Panc1 (cell line): ENCODE data around the gene NPTX2. TPM values are rescaled to one million over a fixed set of nuclear protein-coding genes. Genes with fewer than 3 reads are reported as not detected.

Experiments used
- ATAC-seq: fragments of 200-7000 bp; cut with Tn5 transposase; 2 replicates; pipeline ENCODE4 v1.9.1; 2020; ENCODE audit warnings: mild to moderate bottlenecking, moderate library complexity
- BruUV-seq: library from RNA; stranded (reverse); fragments of 400-500 nt; replicated peaks from 2 replicates; lab custom pipeline; 2021; lab: Mats Ljungman, UMichigan
- CTCF ChIA-PET: fragments of 300-600 bp; sonication (Branson Sonifier 250); formaldehyde crosslinking; loops from one replicate; lab custom pipeline; 2022; ENCODE audit warnings: antibody characterized with exemption; lab: Charles Lee
- POLR2A ChIA-PET: fragments of 300-600 bp; sonication (Branson Sonifier 250); formaldehyde crosslinking; loops from one replicate; lab custom pipeline; 2022; ENCODE audit warnings: antibody characterized with exemption; lab: Charles Lee
- DNase-seq: peaks from one replicate; pipeline ENCODE4 v3.0.0-alpha.2; 2010; ENCODE audit warnings: low read depth, low spot score
- H3K27ac ChIP-seq: 2 replicates; pipeline ENCODE4 v1.5.1; 2011; ENCODE audit warnings: mild to moderate bottlenecking, low read length, inconsistent platforms
- H3K27me3 ChIP-seq: fragments of 200-500 bp; sonication (Bioruptor generic); 2 replicates; pipeline ENCODE4 v1.6.0; 2014; ENCODE audit warnings: low read length, inconsistent platforms; ENCODE audit not compliant: control insufficient read depth, insufficient read depth
- H3K36me3 ChIP-seq: fragments of 200-500 bp; sonication (Bioruptor generic); 2 replicates; pipeline ENCODE4 v1.5.1; 2014; ENCODE audit warnings: inconsistent platforms, mild to moderate bottlenecking, low read length, moderate library complexity; ENCODE audit not compliant: control insufficient read depth, insufficient read depth
- H3K4me1 ChIP-seq: 2 replicates; pipeline ENCODE4 v1.5.1; 2011; ENCODE audit warnings: inconsistent platforms, mild to moderate bottlenecking, low read length, moderate library complexity; ENCODE audit not compliant: control insufficient read depth, insufficient read depth
- H3K4me3 ChIP-seq, 2 experiments: 2 replicates each; pipeline ENCODE4 v1.5.1; 2011 to 2012; ENCODE audit warnings: low read depth in 2 of 2, low read length in 2 of 2, mild to moderate bottlenecking in 2 of 2, inconsistent platforms in 1 of 2, moderate library complexity in 1 of 2
- H3K9me3 ChIP-seq: fragments of 200-500 bp; sonication (Bioruptor generic); 2 replicates; pipeline ENCODE4 v1.5.1; 2014; ENCODE audit warnings: low read depth, mild to moderate bottlenecking, inconsistent platforms, low read length, moderate library complexity; ENCODE audit not compliant: control insufficient read depth, insufficient read depth
- CTCF ChIP-seq: fragments of 450-650 bp; IDR thresholded peaks from 2 replicates; pipeline ENCODE4 v1.5.1; 2017; ENCODE audit warnings: mild to moderate bottlenecking
- POLR2AphosphoS5 ChIP-seq: IDR thresholded peaks from 2 replicates; pipeline ENCODE4 v1.6.1; 2012; ENCODE audit warnings: mild to moderate bottlenecking, low read depth, low read length, moderate library complexity
- REST ChIP-seq, 2 experiments: IDR thresholded peaks; 2 replicates each; pipeline ENCODE4 v1.6.1; 2011 to 2012; ENCODE audit warnings: low read depth in 2 of 2, control low read depth in 1 of 2, low read length in 1 of 2, mild to moderate bottlenecking in 1 of 2, moderate library complexity in 1 of 2; ENCODE audit not compliant: insufficient read depth in 1 of 2
- SIN3A ChIP-seq: IDR thresholded peaks from 2 replicates; pipeline ENCODE4 v1.6.1; 2012; ENCODE audit warnings: low read depth, mild to moderate bottlenecking, low read length, moderate library complexity, borderline replicate concordance; ENCODE audit not compliant: insufficient read depth
- TCF7L2 ChIP-seq: IDR thresholded peaks from 2 replicates; pipeline ENCODE4 v1.6.1; 2011; ENCODE audit warnings: mild to moderate bottlenecking, low read depth, low read length, inconsistent platforms
- in situ Hi-C: cut with HindIII; loops from 2 replicates; pipeline ENCODE4 v1.10.0; 2016; ENCODE audit warnings: low sequenced_read_pairs, low pct_unique_long_range_greater_than_20kb
- intact Hi-C: fragments of 100-400 bp; cut with micrococcal nuclease; formaldehyde crosslinking; loops from one replicate; pipeline ENCODE4 v1.10.0; 2022; ENCODE audit not compliant: unreplicated experiment
- total RNA-seq: library from RNA; stranded (reverse); gene quantifications from one replicate; pipeline ENCODE4 v1.2.1, GENCODE V29; 2021; ENCODE audit not compliant: unreplicated experiment

Gene NPTX2
- total RNA-seq, 1 experiment from 2014 or later: 0.15 TPM

DNA sequence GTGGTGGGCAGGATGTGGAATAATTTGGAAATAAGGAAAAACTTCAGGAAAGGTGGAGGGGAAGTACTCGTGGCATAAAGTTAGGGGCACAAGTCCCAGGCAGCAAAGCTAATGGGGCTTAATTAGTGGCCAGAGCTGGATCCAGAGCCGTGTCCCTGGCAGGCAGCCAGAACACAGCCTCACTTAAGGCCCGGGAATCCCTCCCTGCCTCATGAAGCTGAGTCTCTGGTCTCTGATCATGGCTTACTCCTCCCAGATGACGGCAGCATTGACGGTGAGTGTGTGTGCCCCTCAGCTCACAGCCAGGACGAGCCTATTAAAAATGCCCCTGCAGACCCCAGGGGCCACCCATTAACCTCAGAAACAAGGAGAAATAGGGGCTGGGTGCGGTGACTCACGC is 48.2 kb upstream of the NPTX2 start:
- H3K4me1 ChIP-seq: no peaks in the 10 kb centered on the region
- ChIA-PET CTCF (no interaction called here), POLR2A (no interaction called here)
- H3K27ac ChIP-seq: no peak overlapping the region
- intact Hi-C loops (no loop called here), in situ Hi-C loops (no loop called here)
- no peaks in the 10 kb centered on the region for H3K9me3 ChIP-seq
- TF ChIP-seq SIN3A (no peak), REST (IDR thresholded peaks at IDR 0.05; ENCODE audit: insufficient read depth in 1 of 2, low read depth in 2 of 2, low read length in 1 of 2) (no peak)
- no peak overlapping the region for H3K4me3 ChIP-seq
- no TSS peak for BruUV-seq
- no peak for DNase-seq
- H3K27me3 ChIP-seq: no peaks in the 10 kb centered on the region
- no peak for ATAC-seq
- no peaks in the 10 kb centered on the region for H3K36me3 ChIP-seq

- Histone ChIP-seq H3K36me3 (no peaks in the 10 kb centered on the region), H3K9me3 (no peaks in the 10 kb centered on the region), H3K4me3 (peak overlapping the region in 1 of 2 experiments; percentile 33; a peak in 2 of 4 replicates), H3K27ac (no peak overlapping the region), H3K27me3 (no peaks in the 10 kb centered on the region), H3K4me1 (no peaks in the 10 kb centered on the region)
- in situ Hi-C loops (no loop called here), intact Hi-C loops (no loop called here)
- CTCF ChIA-PET: no interaction called here
- ATAC-seq (peak; percentile 81), DNase-seq (no peak)
- BruUV-seq: no TSS peak
- TF ChIP-seq REST (IDR thresholded peaks at IDR 0.05; ENCODE audit: insufficient read depth in 1 of 2, low read depth in 2 of 2, low read length in 1 of 2): no peak
- no peak for TF ChIP-seq SIN3A
- no peak for TF ChIP-seq POLR2AphosphoS5
- TF ChIP-seq CTCF: no peak
- no peak for TF ChIP-seq TCF7L2
- POLR2A ChIA-PET: interaction anchor here (0.6 kb wide), 1 partner anchor 64 kb away, joined by 7 read pairs; no protein-coding TSS in a partner anchor
Measured at GRCh38 chr7:98569691-98570337, 47.3 kb upstream of the NPTX2 start.
